ENCODE data around the gene THAP6. TPM values are rescaled to one million over a fixed set of nuclear protein-coding genes. Genes with fewer than 3 reads are reported as not detected.
"Not testable (repeated sequence)": the region's sequence is repeated elsewhere in the genome, so short reads cannot be mapped to it uniquely, and the experiment has no call there.

The THAP6 gene
- total and polyA plus RNA-seq, 2 donors (not counting 1 experiment from before 2014, with no cell fraction given) = 11.7 to 18.8 TPM

DNA sequence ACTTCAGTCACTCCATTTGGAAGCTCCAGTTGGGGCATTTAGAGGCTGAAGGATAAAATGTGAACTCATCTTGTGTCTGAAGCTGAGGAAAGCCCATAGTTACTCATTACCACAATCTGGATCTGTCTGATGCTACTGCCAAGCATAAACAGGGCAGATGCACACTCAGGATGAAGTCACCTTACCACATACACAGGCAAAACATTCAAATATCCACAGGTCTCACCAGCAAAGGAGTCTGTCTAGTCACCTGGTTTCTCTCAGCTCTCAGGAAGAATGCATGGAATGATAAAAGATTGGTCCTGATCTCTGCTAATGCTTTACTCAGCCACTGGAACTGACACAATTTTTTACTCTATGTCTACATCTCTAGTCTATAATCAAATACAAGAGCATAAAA, 28.6 kb downstream of the THAP6 start:
- Histone ChIP-seq H3K27ac (ENCODE audit: insufficient read depth, low read length) (no peak overlapping the region), H3K9me3 (ENCODE audit: control insufficient read depth, insufficient read depth, low read depth, low read length) (no peaks in the 10 kb centered on the region), H3K27me3 (ENCODE audit: control insufficient read depth, insufficient read depth, low read length) (no peaks in the 10 kb centered on the region), H3K79me2 (ENCODE audit: control insufficient read depth, insufficient read depth, low read length) (no peaks in the 10 kb centered on the region), H3K9ac (ENCODE audit: insufficient read depth, low read length) (no peak overlapping the region), H3K36me3 (ENCODE audit: control insufficient read depth, insufficient read depth, low read length) (no peaks in the 10 kb centered on the region), H3K4me1 (ENCODE audit: control insufficient read depth, extremely low read depth, insufficient read depth, low read length) (no peaks in the 10 kb centered on the region), H4K20me1 (ENCODE audit: control insufficient read depth, extremely low read depth, insufficient read depth, low read length) (no peaks in the 10 kb centered on the region), H3K4me2 (ENCODE audit: extremely low read depth, insufficient read depth, low read length) (no peak overlapping the region), H3K4me3 (replicated peaks in 1 of 4; ENCODE audit: control extremely low read depth in 1 of 4, insufficient read depth in 1 of 4, low read depth in 3 of 4, low read length in 4 of 4) (no peak overlapping the region), H2AFZ (ENCODE audit: low read length) (no peak overlapping the region)
- DNase-seq (ENCODE audit: low read depth in 2 of 2) = peak; percentile 10 to 95
- TF ChIP-seq, protein P1, sequence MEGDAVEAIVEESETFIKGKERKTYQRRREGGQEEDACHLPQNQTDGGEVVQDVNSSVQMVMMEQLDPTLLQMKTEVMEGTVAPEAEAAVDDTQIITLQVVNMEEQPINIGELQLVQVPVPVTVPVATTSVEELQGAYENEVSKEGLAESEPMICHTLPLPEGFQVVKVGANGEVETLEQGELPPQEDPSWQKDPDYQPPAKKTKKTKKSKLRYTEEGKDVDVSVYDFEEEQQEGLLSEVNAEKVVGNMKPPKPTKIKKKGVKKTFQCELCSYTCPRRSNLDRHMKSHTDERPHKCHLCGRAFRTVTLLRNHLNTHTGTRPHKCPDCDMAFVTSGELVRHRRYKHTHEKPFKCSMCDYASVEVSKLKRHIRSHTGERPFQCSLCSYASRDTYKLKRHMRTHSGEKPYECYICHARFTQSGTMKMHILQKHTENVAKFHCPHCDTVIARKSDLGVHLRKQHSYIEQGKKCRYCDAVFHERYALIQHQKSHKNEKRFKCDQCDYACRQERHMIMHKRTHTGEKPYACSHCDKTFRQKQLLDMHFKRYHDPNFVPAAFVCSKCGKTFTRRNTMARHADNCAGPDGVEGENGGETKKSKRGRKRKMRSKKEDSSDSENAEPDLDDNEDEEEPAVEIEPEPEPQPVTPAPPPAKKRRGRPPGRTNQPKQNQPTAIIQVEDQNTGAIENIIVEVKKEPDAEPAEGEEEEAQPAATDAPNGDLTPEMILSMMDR (conservative IDR thresholded peaks at IDR 0.05 in 1 of 2, IDR thresholded peaks at IDR 0.05 in 1 of 2; ENCODE audit: low read depth in 1 of 2, low read length in 2 of 2) = no peak
- no peak for TF ChIP-seq EZH2 (IDR thresholded peaks at IDR 0.05; ENCODE audit: low read length, missing control alignments)

DNA sequence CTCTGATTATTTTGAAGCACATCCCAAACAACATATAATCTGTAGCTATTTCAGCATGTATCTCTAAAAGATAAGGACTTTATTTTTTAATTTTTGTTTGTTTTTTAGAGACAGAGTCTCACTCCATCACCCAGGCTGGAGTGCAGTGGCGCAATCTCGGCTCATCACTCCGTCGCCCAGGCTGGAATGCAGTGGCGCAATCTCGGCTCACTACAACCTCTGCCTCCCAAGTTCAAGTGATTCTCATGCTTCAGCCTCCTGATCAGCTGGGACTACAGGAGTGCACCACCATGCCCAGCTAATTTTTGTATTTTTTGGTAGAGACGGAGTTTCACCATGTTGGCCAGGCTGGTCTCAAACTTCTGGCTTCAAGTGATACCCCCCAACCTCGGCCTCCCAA, 29.9 kb downstream of the THAP6 start:
- peak in 1 of 2 donors; percentile 14 for DNase-seq (ENCODE audit: low read depth in 2 of 2)
- H3K79me2 ChIP-seq (ENCODE audit: control insufficient read depth, insufficient read depth, low read length) = not testable (repeated sequence)

DNA sequence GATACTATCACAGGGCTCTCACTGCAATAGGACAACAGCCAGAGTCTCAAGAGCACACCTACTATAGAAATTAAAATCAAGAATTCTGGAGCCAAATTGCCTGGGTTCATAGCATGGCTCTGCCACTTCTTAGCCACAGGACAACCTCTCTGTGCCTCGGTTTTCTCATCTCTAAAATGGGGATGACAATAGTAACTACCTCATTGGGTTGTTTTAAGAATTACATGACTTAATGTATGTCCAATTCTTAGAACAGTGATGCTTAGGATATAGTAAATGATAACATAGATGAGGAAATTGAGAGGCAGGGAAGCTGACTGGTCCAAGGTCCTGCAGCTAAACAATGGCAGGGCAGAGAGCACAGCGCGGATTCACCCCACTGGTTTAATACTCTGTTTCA, 30.6 kb downstream of the THAP6 start:
- Histone ChIP-seq H3K27me3 (ENCODE audit: control insufficient read depth, insufficient read depth, low read length) (no peaks in the 10 kb centered on the region), H3K9ac (ENCODE audit: insufficient read depth, low read length) (no peak overlapping the region), H3K4me2 (ENCODE audit: extremely low read depth, insufficient read depth, low read length) (no peak overlapping the region), H3K9me3 (ENCODE audit: control insufficient read depth, insufficient read depth, low read depth, low read length) (no peaks in the 10 kb centered on the region), H3K36me3 (ENCODE audit: control insufficient read depth, insufficient read depth, low read length) (no peaks in the 10 kb centered on the region), H2AFZ (ENCODE audit: low read length) (no peak overlapping the region), H3K27ac (ENCODE audit: insufficient read depth, low read length) (no peak overlapping the region), H3K4me1 (ENCODE audit: control insufficient read depth, extremely low read depth, insufficient read depth, low read length) (no peaks in the 10 kb centered on the region), H4K20me1 (ENCODE audit: control insufficient read depth, extremely low read depth, insufficient read depth, low read length) (no peaks in the 10 kb centered on the region), H3K79me2 (ENCODE audit: control insufficient read depth, insufficient read depth, low read length) (no peaks in the 10 kb centered on the region), H3K4me3 (replicated peaks in 1 of 4; ENCODE audit: control extremely low read depth in 1 of 4, insufficient read depth in 1 of 4, low read depth in 3 of 4, low read length in 4 of 4) (no peak overlapping the region)
- TF ChIP-seq, protein P1 (conservative IDR thresholded peaks at IDR 0.05 in 1 of 2, IDR thresholded peaks at IDR 0.05 in 1 of 2; ENCODE audit: low read depth in 1 of 2, low read length in 2 of 2) = no peak
- TF ChIP-seq EZH2 (IDR thresholded peaks at IDR 0.05; ENCODE audit: low read length, missing control alignments) = no peak
- no peak for DNase-seq (ENCODE audit: low read depth in 2 of 2)

More for the DNA sequence above, 29.9 kb downstream of the THAP6 start:
- not testable (repeated sequence) for H3K4me2 ChIP-seq (ENCODE audit: extremely low read depth, insufficient read depth, low read length); H2AFZ ChIP-seq (ENCODE audit: low read length); H3K9ac ChIP-seq (ENCODE audit: insufficient read depth, low read length); H3K27ac ChIP-seq (ENCODE audit: insufficient read depth, low read length); H3K27me3 ChIP-seq (ENCODE audit: control insufficient read depth, insufficient read depth, low read length); H3K4me3 ChIP-seq (replicated peaks in 1 of 4; ENCODE audit: control extremely low read depth in 1 of 4, insufficient read depth in 1 of 4, low read depth in 3 of 4, low read length in 4 of 4); H3K36me3 ChIP-seq (ENCODE audit: control insufficient read depth, insufficient read depth, low read length); H3K9me3 ChIP-seq (ENCODE audit: control insufficient read depth, insufficient read depth, low read depth, low read length); H4K20me1 ChIP-seq (ENCODE audit: control insufficient read depth, extremely low read depth, insufficient read depth, low read length); H3K4me1 ChIP-seq (ENCODE audit: control insufficient read depth, extremely low read depth, insufficient read depth, low read length)
